LNCaP clone FGC (cell line): Measurements from ENCODE around the gene OR7D4.
"Not testable (repeated sequence)": the region's sequence is repeated elsewhere in the genome, so short reads cannot be mapped to it uniquely, and the experiment has no call there.

ENCODE experiments used
- DNase-seq: peaks from one replicate; pipeline ENCODE4 v3.0.0-alpha.2; 2011; ENCODE audit warnings: low read depth
- H3K4me3 ChIP-seq: 2 replicates; pipeline ENCODE4 v1.5.1; 2011; ENCODE audit warnings: mild to moderate bottlenecking, low read depth, low read length, control low read depth
- CTCF ChIP-seq: IDR thresholded peaks from 2 replicates; pipeline ENCODE4 v1.5.1; 2012; ENCODE audit warnings: mild to moderate bottlenecking; ENCODE audit not compliant: control insufficient read depth, insufficient read depth; ENCODE audit errors: extremely low read depth

Gene OR7D4

GRCh38 chr19:9219489-9219888 is at the start of gene OR7D4:
OR7D4 (minus strand) TSS chr19:9219589; CDS start chr19:9214837, 4,752 bp downstream.
- H3K4me3 ChIP-seq, result no peak within 1 kb of the TSS
- DNase-seq, result no peak
- no peak for TF ChIP-seq CTCF

GRCh38 chr19:9251236-9251635 is 31.8 kb upstream of the OR7D4 start:
- DNase-seq, result no peak
- no peak overlapping the region for H3K4me3 ChIP-seq
- TF ChIP-seq CTCF, result no peak

GRCh38 chr19:9250630-9251029 is 31.2 kb upstream of the OR7D4 start, which contains the start of gene OR7E24:
OR7E24 (plus strand) TSS chr19:9250930; CDS start chr19:9251044, 114 bp downstream.
- no peak for DNase-seq
- TF ChIP-seq CTCF, result no peak
- no peak within 1 kb of the TSS for H3K4me3 ChIP-seq

- peak; percentile 94 for TF ChIP-seq CTCF
- peak; percentile 8 for DNase-seq
- H3K4me3 ChIP-seq, result 0 out of 2 replicates have a peak overlapping the region, but pooled peaks have one; percentile 1
Observed at GRCh38 chr19:9205501-9206113, 13.8 kb downstream of the OR7D4 start.

- H3K4me3 ChIP-seq, DNase-seq: not testable (repeated sequence)
Observed at GRCh38 chr19:9198044-9198443, 21.3 kb downstream of the OR7D4 start.

- no peak for DNase-seq
- no peak for TF ChIP-seq CTCF
- no peak overlapping the region for H3K4me3 ChIP-seq
Observed at GRCh38 chr19:9189535-9189934, 29.9 kb downstream of the OR7D4 start.

- DNase-seq, result no peak
- TF ChIP-seq CTCF, result no peak
- H3K4me3 ChIP-seq, result no peak overlapping the region
Observed at GRCh38 chr19:9187191-9187590, 32.2 kb downstream of the OR7D4 start.

- no peak for TF ChIP-seq CTCF
- DNase-seq, result no peak
- H3K4me3 ChIP-seq, result no peak overlapping the region
Observed at GRCh38 chr19:9183000-9183399, 36.4 kb downstream of the OR7D4 start.
